ENCODE measurements around the gene CD302.

DNA sequence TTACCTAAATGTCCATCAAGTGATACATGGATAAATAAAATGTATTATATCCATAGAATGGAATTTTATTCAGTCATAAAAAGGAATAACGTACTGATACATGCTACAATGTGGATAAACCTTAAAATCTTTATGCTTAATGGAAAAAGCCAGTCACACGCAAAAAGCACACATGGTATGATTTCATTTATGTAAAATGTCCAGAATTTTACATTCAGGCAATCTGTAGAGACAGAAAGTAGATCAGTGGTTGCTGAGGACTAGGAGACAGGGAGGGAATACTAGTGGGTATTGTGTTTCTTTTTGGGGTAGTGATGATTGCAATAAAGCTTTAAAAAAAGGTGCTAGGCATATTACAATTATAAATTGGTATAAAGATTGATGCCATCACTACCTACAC, 30.7 kb upstream of the CD302 start:
- TF ChIP-seq, protein P1, sequence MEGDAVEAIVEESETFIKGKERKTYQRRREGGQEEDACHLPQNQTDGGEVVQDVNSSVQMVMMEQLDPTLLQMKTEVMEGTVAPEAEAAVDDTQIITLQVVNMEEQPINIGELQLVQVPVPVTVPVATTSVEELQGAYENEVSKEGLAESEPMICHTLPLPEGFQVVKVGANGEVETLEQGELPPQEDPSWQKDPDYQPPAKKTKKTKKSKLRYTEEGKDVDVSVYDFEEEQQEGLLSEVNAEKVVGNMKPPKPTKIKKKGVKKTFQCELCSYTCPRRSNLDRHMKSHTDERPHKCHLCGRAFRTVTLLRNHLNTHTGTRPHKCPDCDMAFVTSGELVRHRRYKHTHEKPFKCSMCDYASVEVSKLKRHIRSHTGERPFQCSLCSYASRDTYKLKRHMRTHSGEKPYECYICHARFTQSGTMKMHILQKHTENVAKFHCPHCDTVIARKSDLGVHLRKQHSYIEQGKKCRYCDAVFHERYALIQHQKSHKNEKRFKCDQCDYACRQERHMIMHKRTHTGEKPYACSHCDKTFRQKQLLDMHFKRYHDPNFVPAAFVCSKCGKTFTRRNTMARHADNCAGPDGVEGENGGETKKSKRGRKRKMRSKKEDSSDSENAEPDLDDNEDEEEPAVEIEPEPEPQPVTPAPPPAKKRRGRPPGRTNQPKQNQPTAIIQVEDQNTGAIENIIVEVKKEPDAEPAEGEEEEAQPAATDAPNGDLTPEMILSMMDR (IDR thresholded peaks at IDR 0.05), result no peak
- no peak for TF ChIP-seq POLR2A (IDR thresholded peaks at IDR 0.05)

All from transverse colon (tissue), 3 donors.